ENCODE results near the gene B3GNT3. TPM values are rescaled to one million over a fixed set of nuclear protein-coding genes. Genes with fewer than 3 reads are reported as not detected.

B3GNT3 gene
- total RNA-seq, 1 experiment from 2014 or later, result 2.8 TPM

GRCh38 chr19:17757125-17757524 lies 37.8 kb upstream of the B3GNT3 start:
- no peak for DNase-seq

GRCh38 chr19:17758515-17758914 lies 36.4 kb upstream of the B3GNT3 start:
- Histone ChIP-seq H3K9me3 (no peaks in the 10 kb centered on the region), H3K36me3 (ENCODE audit: control insufficient read depth, insufficient read depth, low read length) (no peaks in the 10 kb centered on the region), H3K4me3 (ENCODE audit: low read depth, low read length) (no peak overlapping the region), H3K4me1 (no peaks in the 10 kb centered on the region), H3K27me3 (replicated peaks; ENCODE audit: control insufficient read depth, insufficient read depth, low read length) (no peaks in the 10 kb centered on the region)
- no TSS peak for BruUV-seq (replicated peaks)
- H3K4me1 Mint-ChIP-seq (ENCODE audit: low read depth, unreplicated experiment), result no peaks in the 10 kb centered on the region
- no peaks in the 10 kb centered on the region for H3K36me3 Mint-ChIP-seq (ENCODE audit: insufficient read depth, unreplicated experiment)
- POLR2A ChIA-PET, result no interaction called here
- no peak for TF ChIP-seq CTCF (IDR thresholded peaks at IDR 0.05; ENCODE audit: insufficient read depth in 1 of 2, low read depth in 1 of 2, low read length in 1 of 2, severe bottlenecking in 1 of 2, unreplicated experiment in 1 of 2)
- DNase-seq, result no peak
- H3K9me3 Mint-ChIP-seq (ENCODE audit: unreplicated experiment), result no peaks in the 10 kb centered on the region
- H3K4me3 Mint-ChIP-seq (ENCODE audit: unreplicated experiment), result no peak overlapping the region
- intact Hi-C loops (cut with micrococcal nuclease; ENCODE audit: unreplicated experiment), result loop anchor here (10.0 kb wide), 1 partner anchor 154 kb away; no protein-coding TSS in a partner anchor
- H3K27me3 Mint-ChIP-seq (ENCODE audit: insufficient read depth, unreplicated experiment), result peaks cover 3% of the 10 kb centered on the region
- H3K27ac Mint-ChIP-seq (ENCODE audit: unreplicated experiment), result no peak overlapping the region
- CTCF ChIA-PET, result interaction anchor here (0.7 kb wide), 1 partner anchor 521 kb away, joined by 3 read pairs; no protein-coding TSS in a partner anchor

More at GRCh38 chr19:17757125-17757524, 37.8 kb upstream of the B3GNT3 start:
- H3K9me3 ChIP-seq, result no peaks in the 10 kb centered on the region
- Mint-ChIP-seq H3K27ac (ENCODE audit: unreplicated experiment) (no peak overlapping the region), H3K36me3 (ENCODE audit: insufficient read depth, unreplicated experiment) (no peaks in the 10 kb centered on the region), H3K4me3 (ENCODE audit: unreplicated experiment) (no peak overlapping the region), H3K4me1 (ENCODE audit: low read depth, unreplicated experiment) (no peaks in the 10 kb centered on the region), H3K27me3 (ENCODE audit: insufficient read depth, unreplicated experiment) (peaks cover 3% of the 10 kb centered on the region), H3K9me3 (ENCODE audit: unreplicated experiment) (no peaks in the 10 kb centered on the region)
- no TSS peak for BruUV-seq (replicated peaks)
- no peaks in the 10 kb centered on the region for H3K4me1 ChIP-seq
- POLR2A ChIA-PET, result no interaction called here
- no peak overlapping the region for H3K4me3 ChIP-seq (ENCODE audit: low read depth, low read length)
- H3K36me3 ChIP-seq (ENCODE audit: control insufficient read depth, insufficient read depth, low read length), result no peaks in the 10 kb centered on the region
- TF ChIP-seq CTCF (IDR thresholded peaks at IDR 0.05; ENCODE audit: insufficient read depth in 1 of 2, low read depth in 1 of 2, low read length in 1 of 2, severe bottlenecking in 1 of 2, unreplicated experiment in 1 of 2), result no peak
- H3K27me3 ChIP-seq (replicated peaks; ENCODE audit: control insufficient read depth, insufficient read depth, low read length), result no peaks in the 10 kb centered on the region
- CTCF ChIA-PET, result no interaction called here
- intact Hi-C loops (cut with micrococcal nuclease; ENCODE audit: unreplicated experiment), result loop anchor here (10.0 kb wide), 1 partner anchor 152 kb away; no protein-coding TSS in a partner anchor

GRCh38 chr19:17761148-17761547 lies 33.8 kb upstream of the B3GNT3 start:
- Histone ChIP-seq H3K27me3 (replicated peaks; ENCODE audit: control insufficient read depth, insufficient read depth, low read length) (no peaks in the 10 kb centered on the region), H3K4me3 (ENCODE audit: low read depth, low read length) (no peak overlapping the region), H3K36me3 (ENCODE audit: control insufficient read depth, insufficient read depth, low read length) (no peaks in the 10 kb centered on the region), H3K9me3 (no peaks in the 10 kb centered on the region), H3K4me1 (no peaks in the 10 kb centered on the region)
- no peaks in the 10 kb centered on the region for H3K4me1 Mint-ChIP-seq (ENCODE audit: low read depth, unreplicated experiment)
- intact Hi-C loops (cut with micrococcal nuclease; ENCODE audit: unreplicated experiment), result no loop called here
- no peaks in the 10 kb centered on the region for H3K36me3 Mint-ChIP-seq (ENCODE audit: insufficient read depth, unreplicated experiment)
- H3K27ac Mint-ChIP-seq (ENCODE audit: unreplicated experiment), result no peak overlapping the region
- no peak overlapping the region for H3K4me3 Mint-ChIP-seq (ENCODE audit: unreplicated experiment)
- CTCF ChIA-PET, result no interaction called here
- POLR2A ChIA-PET, result no interaction called here
- BruUV-seq (replicated peaks), result no TSS peak
- peaks cover 2% of the 10 kb centered on the region for H3K27me3 Mint-ChIP-seq (ENCODE audit: insufficient read depth, unreplicated experiment)
- no peak for DNase-seq
- H3K9me3 Mint-ChIP-seq (ENCODE audit: unreplicated experiment), result no peaks in the 10 kb centered on the region
- TF ChIP-seq CTCF (IDR thresholded peaks at IDR 0.05; ENCODE audit: insufficient read depth in 1 of 2, low read depth in 1 of 2, low read length in 1 of 2, severe bottlenecking in 1 of 2, unreplicated experiment in 1 of 2), result no peak

All from Caco-2 (cell line).